HepG2 (cell line): ENCODE data around the gene CYBB. TPM values are rescaled to one million over a fixed set of nuclear protein-coding genes. Genes with fewer than 3 reads are reported as not detected.

Source experiments
- ATAC-seq: fragments of 200-7000 bp; cut with Tn5 transposase; 3 replicates; pipeline ENCODE4 v1.9.1; 2020; ENCODE audit warnings: mild to moderate bottlenecking, moderate library complexity
- BruUV-seq: library from RNA; stranded (reverse); fragments of 400-500 nt; replicated peaks from 2 replicates; lab custom pipeline; 2021; lab: Mats Ljungman, UMichigan
- CTCF ChIA-PET: fragments of 300-600 bp; formaldehyde crosslinking; extraction: SDS; loops from one replicate; lab custom pipeline; 2021; ENCODE audit warnings: low total read pairs, inconsistent platforms, low intra/inter-chr PET ratio; lab: Yijun Ruan, JAX
- POLR2A ChIA-PET: fragments of 350-600 bp; sonication (Branson Sonifier 250); formaldehyde crosslinking; loops from one replicate; lab custom pipeline; 2020; ENCODE audit warnings: antibody characterized with exemption, inconsistent platforms; lab: Yijun Ruan, JAX
- DNase-seq: peaks from one replicate; pipeline ENCODE4 v3.0.0-alpha.2; 2015; ENCODE audit warnings: low spot score
- FAIRE-seq: peaks from 3 replicates; lab custom pipeline; 2011; peaks lifted over from hg19 to GRCh38; lab: Jason Lieb, UNC
- H2AFZ ChIP-seq: one replicate; pipeline ENCODE4 v1.6.1; 2011; ENCODE audit warnings: low read length, inconsistent platforms
- H3K27ac ChIP-seq: fragments of 300-600 bp; 3 replicates; pipeline ENCODE4 v1.8.0; 2011; ENCODE audit warnings: mixed run types, mild to moderate bottlenecking, mixed read lengths, low read length, inconsistent platforms; ENCODE audit not compliant: insufficient read depth; ENCODE audit errors: extremely low read length
- H3K27me3 ChIP-seq, 2 experiments: fragments of 200-600 bp in 1 of 2; 2 replicates in 1 of 2; 3 replicates in 1 of 2; pipeline versions ENCODE4 v1.6.0 to v1.8.0; 2011; ENCODE audit warnings: low read length in 2 of 2, mild to moderate bottlenecking in 2 of 2, moderate library complexity in 2 of 2, inconsistent platforms in 1 of 2; ENCODE audit not compliant: insufficient read depth in 2 of 2, control insufficient read depth in 1 of 2
- H3K36me3 ChIP-seq, 2 experiments: fragments of 200-600 bp in 1 of 2; replicated peaks in 1 of 2; 2 replicates in 1 of 2; 3 replicates in 1 of 2; pipeline versions ENCODE4 v1.5.1 to v1.8.0; 2011; ENCODE audit warnings: low read length in 2 of 2, inconsistent platforms in 1 of 2; ENCODE audit not compliant: insufficient read depth in 2 of 2, control insufficient read depth in 1 of 2
- H3K4me1 ChIP-seq: 2 replicates; pipeline ENCODE4 v1.5.1; 2012; ENCODE audit warnings: low read length, inconsistent platforms; ENCODE audit not compliant: insufficient read depth
- H3K4me2 ChIP-seq: 2 replicates; pipeline ENCODE4 v1.6.0; 2011; ENCODE audit warnings: low read depth, low read length, inconsistent platforms
- H3K4me3 ChIP-seq, 3 experiments: fragments of 200-600 bp in 1 of 3; sonication (generic), shearing (Covaris generic) in 1 of 3; replicated peaks in 1 of 3; 2 replicates each; pipeline ENCODE4 v1.5.1; 2011 to 2016; ENCODE audit warnings: low read length in 3 of 3, inconsistent platforms in 2 of 3, low read depth in 2 of 3, mild to moderate bottlenecking in 2 of 3, control low read depth in 1 of 3, mixed read lengths in 1 of 3; ENCODE audit not compliant: insufficient read depth in 1 of 3
- H3K79me2 ChIP-seq: one replicate; pipeline ENCODE4 v1.6.1; 2011; ENCODE audit warnings: low read length, inconsistent platforms; ENCODE audit not compliant: insufficient read depth
- H3K9ac ChIP-seq: 2 replicates; pipeline ENCODE4 v1.6.0; 2011; ENCODE audit warnings: mild to moderate bottlenecking, low read depth, low read length, inconsistent platforms; ENCODE audit not compliant: insufficient read depth
- H3K9me3 ChIP-seq: 2 replicates; pipeline ENCODE4 v1.5.1; 2012; ENCODE audit warnings: mild to moderate bottlenecking, low read length
- H4K20me1 ChIP-seq: 2 replicates; pipeline ENCODE4 v1.6.0; 2011; ENCODE audit warnings: inconsistent platforms, mild to moderate bottlenecking, low read length, moderate library complexity; ENCODE audit not compliant: insufficient read depth
- CCDC6 ChIP-seq: sonication (generic); formaldehyde crosslinking; IDR thresholded peaks from 2 replicates; pipeline ENCODE4 v1.8.1; 2022; ENCODE audit warnings: mild to moderate bottlenecking, missing genetic modification reagents, moderate library complexity
- GABPB1 ChIP-seq: IDR thresholded peaks from 2 replicates; pipeline ENCODE4 v1.6.1; 2016; ENCODE audit warnings: mild to moderate bottlenecking, missing genetic modification reagents, moderate library complexity, missing compliant biosample characterization
- IRX3 ChIP-seq: sonication (generic); formaldehyde crosslinking; IDR thresholded peaks from 2 replicates; pipeline ENCODE4 v1.8.1; 2023; ENCODE audit warnings: mild to moderate bottlenecking, low read depth, missing genetic modification reagents, borderline replicate concordance
- PCBP1 ChIP-seq: fragments of 200-400 bp; formaldehyde crosslinking; IDR thresholded peaks from 2 replicates; pipeline ENCODE4 v1.6.1; 2017; ENCODE audit warnings: mild to moderate bottlenecking, low read depth, low read length, borderline replicate concordance
- ZNF274 ChIP-seq: sonication (generic); formaldehyde crosslinking; IDR thresholded peaks from 2 replicates; pipeline ENCODE4 v1.5.1; 2020; ENCODE audit warnings: mild to moderate bottlenecking, missing genetic modification reagents
- ZNF431 ChIP-seq: sonication (generic); formaldehyde crosslinking; IDR thresholded peaks from 2 replicates; pipeline ENCODE4 v1.9.0; 2022; ENCODE audit warnings: missing genetic modification reagents, low read depth, mild to moderate bottlenecking, borderline replicate concordance
- ZNF770 ChIP-seq: sonication (generic); formaldehyde crosslinking; IDR thresholded peaks from 2 replicates; pipeline ENCODE4 v1.5.0; 2020; ENCODE audit warnings: mild to moderate bottlenecking, missing genetic modification reagents
- WGBS: methylation state at CpG from one replicate; pipeline ENCODE4 v1.1.6; 2017; ENCODE audit warnings: low lambda C conversion rate; 5-methylcytosine and 5-hydroxymethylcytosine counted together
- in situ Hi-C: cut with HindIII; loops from 2 replicates; pipeline ENCODE4 v1.10.0; 2017; ENCODE audit warnings: low pct_unique_long_range_greater_than_20kb; ENCODE audit not compliant: extremely low pct_ligation_motif_present
- intact Hi-C: fragments of 100-400 bp; cut with micrococcal nuclease; formaldehyde crosslinking; loops from one replicate; pipeline ENCODE4 v1.10.0; 2022; ENCODE audit not compliant: unreplicated experiment
- polyA plus RNA-seq, 8 experiments: library from polyadenylated mRNA; depleted of rRNA in 3 of 8; stranded (reverse) in 7 of 8; unstranded in 1 of 8; fragments of >200 nt; fragmentation: Illumina TruSeq in 4 of 8; extraction: Trizol in 4 of 8; gene quantifications; 2 replicates each; pipeline versions ENCODE4 v1.2.1 to v1.2.3, GENCODE V29; 2011 to 2016; ENCODE audit warnings: low read depth in 4 of 8, missing spikeins in 1 of 8, mixed read lengths in 1 of 8; ENCODE audit not compliant: insufficient read depth in 1 of 8
- total RNA-seq, 5 experiments: library from RNA; depleted of rRNA; stranded (reverse); fragments of >200 nt; fragmentation: Illumina TruSeq; extraction: Trizol; gene quantifications; 2 replicates each; pipeline ENCODE4 v1.2.3, GENCODE V29; 2016; ENCODE audit warnings: low read depth in 1 of 5

CYBB gene
- total and polyA plus RNA-seq, 2 of the 13 experiments (the other 11 are each of a cell fraction or from before 2014, with no cell fraction given): not detected

DNA sequence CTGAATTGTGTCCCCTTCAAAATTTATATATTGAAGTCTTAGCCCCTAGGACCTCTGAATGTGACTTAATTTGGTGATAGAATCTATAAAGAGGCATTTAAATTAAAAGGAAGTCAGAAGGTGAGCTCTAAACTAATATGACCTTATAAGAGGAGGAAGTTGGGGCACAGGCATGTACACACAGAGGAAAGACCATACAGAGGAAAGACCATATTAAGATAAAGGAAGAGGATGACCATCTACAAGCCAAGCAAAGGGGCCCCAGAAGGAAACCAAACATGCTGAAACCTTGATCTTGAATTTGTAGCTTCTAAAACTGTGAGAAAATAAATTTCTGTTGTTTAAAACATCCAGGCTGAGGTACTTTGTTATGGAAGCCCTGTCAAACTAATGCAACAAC, 26.9 kb upstream of the CYBB start:
- in situ Hi-C loops (no loop called here), intact Hi-C loops (no loop called here)
- Histone ChIP-seq H4K20me1 (no peaks in the 10 kb centered on the region), H3K36me3 (no peaks in the 10 kb centered on the region), H3K27ac (no peak overlapping the region), H3K4me2 (no peak overlapping the region), H3K9ac (no peak overlapping the region), H3K27me3 (no peaks in the 10 kb centered on the region), H3K79me2 (no peaks in the 10 kb centered on the region)
- FAIRE-seq: no peak
- ChIA-PET CTCF (no interaction called here), POLR2A (no interaction called here)
- no TSS peak for BruUV-seq
- no peak for ATAC-seq
- TF ChIP-seq ZNF770 (CRISPR knock-in tag) (no peak), CCDC6 (no peak), ZNF274 (CRISPR knock-in tag) (no peak)
- TF ChIP-seq, all 625 proteins: peak for 0
- DNase-seq: no peak
- no peak overlapping the region for H2AFZ ChIP-seq
- H3K4me3 ChIP-seq: no peak overlapping the region
- no peaks in the 10 kb centered on the region for H3K4me1 ChIP-seq
- H3K9me3 ChIP-seq: no peaks in the 10 kb centered on the region

GRCh38 chrX:37753384-37753783, 26.5 kb upstream of the CYBB start:
- Histone ChIP-seq H3K36me3 (no peaks in the 10 kb centered on the region), H2AFZ (no peak overlapping the region), H3K4me1 (no peaks in the 10 kb centered on the region), H3K79me2 (no peaks in the 10 kb centered on the region), H3K4me2 (no peak overlapping the region), H4K20me1 (no peaks in the 10 kb centered on the region), H3K9ac (no peak overlapping the region), H3K4me3 (no peak overlapping the region), H3K27me3 (no peaks in the 10 kb centered on the region), H3K27ac (no peak overlapping the region), H3K9me3 (no peaks in the 10 kb centered on the region)
- in situ Hi-C loops: no loop called here
- no peak for TF ChIP-seq CCDC6
- TF ChIP-seq ZNF431 (CRISPR knock-in tag): no peak
- no peak for TF ChIP-seq PCBP1
- no peak for TF ChIP-seq GABPB1 (CRISPR knock-in tag)
- no peak for TF ChIP-seq IRX3 (CRISPR knock-in tag)
- ATAC-seq: no peak
- DNase-seq: no peak
- ChIA-PET CTCF (no interaction called here), POLR2A (no interaction called here)
- no peak for FAIRE-seq
- 0% methylated on average over 2 of the region's 2 CpGs for WGBS
- no TSS peak for BruUV-seq
- intact Hi-C loops: no loop called here
